GM18508 (cell line): ENCODE measurements around the gene USP24.
"Not testable (repeated sequence)": the region's sequence is repeated elsewhere in the genome, so short reads cannot be mapped to it uniquely, and the experiment has no call there.

Experiments
- ATAC-seq: cut with Tn5 transposase; IDR thresholded peaks from one replicate; pipeline ENCODE4 v1.9.1; 2021; ENCODE audit warnings: moderate number of reproducible peaks; ENCODE audit not compliant: insufficient read depth, unreplicated experiment

USP24 gene

DNA sequence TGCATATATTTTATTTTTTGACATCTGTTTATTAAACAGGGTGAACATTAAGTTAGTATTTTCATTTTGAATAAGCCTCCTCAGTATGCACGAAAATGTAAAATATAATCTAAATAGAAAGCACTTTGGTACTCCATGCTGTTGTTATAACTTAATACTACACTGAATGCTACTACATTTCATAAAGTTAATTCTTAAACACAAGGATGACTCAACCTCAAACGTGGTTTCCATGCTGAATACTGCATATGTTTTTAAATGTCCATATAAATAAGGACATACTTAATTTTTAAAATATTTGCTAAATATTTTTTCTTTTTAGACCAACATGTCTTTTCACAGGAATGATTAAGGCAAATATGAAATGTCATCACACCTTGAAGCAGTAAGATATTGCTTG lies 83.9 kb downstream of the USP24 start:
- no peak for ATAC-seq

DNA sequence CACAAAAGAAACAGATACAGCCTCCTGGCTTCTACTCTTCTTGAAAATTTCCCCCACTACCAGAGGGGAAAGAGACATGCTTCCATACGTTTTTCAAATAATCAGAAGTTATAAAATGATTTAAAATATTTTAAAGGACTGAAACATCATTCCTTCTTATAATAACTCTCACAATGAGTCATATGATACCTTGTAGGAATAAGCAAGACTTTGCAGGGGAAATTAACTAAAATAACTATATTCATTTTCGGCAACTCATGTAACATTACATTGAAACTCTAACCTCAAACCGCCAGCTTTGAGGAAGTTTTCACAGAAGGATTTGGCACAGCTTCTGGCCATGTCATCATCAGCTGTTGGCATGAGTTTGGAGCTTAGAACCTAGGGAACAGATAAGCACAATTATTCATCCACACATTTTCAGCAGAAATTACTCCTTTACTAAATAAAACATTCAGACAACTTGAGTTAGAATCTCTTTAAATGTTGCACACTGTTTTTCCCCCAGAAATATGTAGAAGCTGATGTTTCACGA lies 85.9 kb downstream of the USP24 start:
- ATAC-seq: no peak

DNA sequence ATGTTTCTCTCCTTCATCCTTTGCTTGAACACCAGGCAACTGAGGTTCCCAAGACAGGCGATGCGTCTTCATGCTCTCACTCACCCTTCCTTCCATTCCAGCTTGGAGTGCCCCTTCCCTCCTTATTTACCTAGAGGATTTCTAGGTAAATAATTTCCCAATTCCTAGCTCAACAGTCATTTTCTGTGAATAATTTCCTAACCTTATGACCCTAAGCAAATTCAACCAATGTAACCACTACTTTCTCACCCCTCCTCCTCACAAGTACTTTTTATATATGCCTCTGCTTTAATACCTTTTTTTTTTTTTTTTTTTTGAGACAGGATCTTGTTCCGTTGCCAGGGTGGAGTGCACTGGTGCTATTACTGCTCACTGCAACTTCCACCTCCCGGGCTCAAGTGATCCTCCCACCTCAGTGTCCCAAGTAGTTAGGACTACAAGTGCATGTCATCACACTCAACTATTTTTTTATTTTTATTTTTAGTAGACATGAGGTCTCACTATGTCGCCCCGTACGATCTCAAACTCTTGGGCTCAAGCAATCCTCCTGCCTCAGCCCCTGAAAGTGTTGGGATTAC lies 86.7 kb downstream of the USP24 start:
- ATAC-seq: no peak

DNA sequence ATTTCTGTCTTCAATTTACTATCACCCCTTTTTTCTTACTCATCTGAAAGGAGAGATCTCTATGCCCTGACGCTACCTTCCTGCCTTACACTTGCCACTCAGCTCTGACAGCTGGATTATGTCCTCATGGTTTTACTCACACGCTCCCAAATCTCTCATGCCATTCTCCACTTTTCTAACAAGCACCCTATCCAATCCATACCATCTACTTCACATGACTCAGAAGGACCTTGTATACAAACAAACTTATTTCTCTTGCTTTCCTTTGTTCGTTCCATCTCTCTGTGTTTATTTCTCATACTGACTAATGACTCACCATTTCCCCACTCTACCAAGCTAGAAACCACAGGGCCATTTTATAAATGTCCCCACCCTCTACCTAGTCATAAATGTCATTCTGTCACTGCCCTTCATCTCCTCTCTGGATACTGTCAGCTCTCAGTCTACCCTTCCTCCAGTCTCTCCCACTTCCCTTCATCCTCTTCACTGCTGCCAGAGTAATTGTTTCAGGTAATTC lies 87.3 kb downstream of the USP24 start:
- ATAC-seq: no peak

DNA sequence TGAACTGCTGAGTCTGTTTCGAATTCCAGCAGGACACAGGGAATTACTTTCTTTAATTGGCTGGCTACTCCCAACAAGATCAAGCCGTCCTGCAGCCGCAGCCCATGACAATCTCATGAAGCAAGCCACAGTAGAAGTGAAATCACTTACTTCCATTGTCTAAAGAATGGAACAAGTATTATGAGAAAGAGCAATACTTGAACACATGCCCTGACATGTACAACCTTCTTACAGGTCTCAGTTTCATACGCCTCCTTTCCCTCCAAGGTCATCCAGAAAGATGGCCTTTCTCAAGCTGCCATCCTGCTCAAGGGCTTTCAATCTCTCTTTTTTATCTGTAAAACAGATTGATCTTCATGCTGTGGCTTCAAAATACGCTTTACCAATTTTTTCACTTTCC lies 90.7 kb downstream of the USP24 start:
- no peak for ATAC-seq

DNA sequence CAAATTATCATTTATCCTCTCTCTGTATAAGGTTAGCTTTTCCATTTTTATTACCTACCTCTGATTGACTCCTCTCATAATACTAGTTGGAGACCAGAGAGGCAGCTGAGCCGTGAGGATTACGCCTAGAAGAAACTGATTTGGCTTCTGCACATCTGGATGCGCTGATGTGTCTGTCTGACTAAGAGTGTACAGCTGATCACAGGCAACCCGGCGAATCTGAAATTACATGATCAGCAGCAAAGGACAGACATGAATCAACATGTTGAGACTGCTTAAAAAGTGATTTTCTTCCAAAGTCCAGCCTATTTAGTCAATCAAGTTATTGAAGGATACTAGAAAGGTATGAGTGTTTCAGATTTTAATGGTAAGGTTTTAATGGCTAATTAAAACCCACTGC lies 94.6 kb downstream of the USP24 start:
- no peak for ATAC-seq

DNA sequence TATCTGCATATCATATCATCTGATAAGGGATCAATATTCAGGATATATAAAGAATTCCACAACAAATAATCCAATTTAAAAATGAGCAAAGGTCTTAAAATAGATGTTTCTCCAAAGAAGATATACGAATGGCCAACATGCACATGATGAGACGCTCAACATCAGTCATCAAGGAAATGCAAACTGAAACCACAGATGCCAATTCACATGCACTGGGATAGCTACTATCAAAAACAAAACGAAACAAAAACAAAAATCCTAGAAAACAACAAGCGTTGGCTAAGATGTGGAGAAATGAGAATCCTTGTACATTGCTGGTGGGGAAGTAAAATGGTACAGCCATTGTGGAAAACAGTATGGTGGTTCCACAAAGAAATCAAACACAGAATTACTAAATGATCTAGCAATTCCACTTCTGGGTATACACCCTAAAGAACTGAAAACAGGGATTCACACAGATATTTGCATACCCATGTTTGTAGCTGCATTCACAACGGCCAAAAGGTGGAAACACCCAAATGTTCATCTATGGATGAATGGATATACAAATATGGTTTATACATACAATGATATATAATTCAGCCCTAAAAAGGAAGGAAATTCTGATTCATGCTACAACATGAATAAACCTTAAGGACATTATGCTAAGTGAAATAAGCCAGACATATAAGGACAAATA lies 96.4 kb downstream of the USP24 start:
- ATAC-seq: no peak

DNA sequence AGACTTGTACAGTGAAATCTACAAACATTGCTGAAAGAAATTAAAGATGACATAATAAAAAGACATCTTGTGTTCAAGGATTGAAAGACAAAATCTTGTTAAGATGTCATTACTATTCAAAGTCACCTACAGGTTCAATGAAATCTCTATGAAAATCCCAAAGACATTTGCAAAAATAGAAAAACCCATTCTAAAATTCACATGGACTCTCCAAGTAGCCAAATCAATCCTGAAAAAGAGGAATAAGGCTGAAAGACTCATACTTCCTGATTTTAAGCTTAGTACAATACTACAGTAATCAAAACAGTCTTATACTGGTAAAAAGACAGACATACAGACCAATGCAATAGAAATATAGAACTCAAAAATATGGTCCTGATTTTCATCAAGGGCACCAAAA lies 97.2 kb downstream of the USP24 start:
- ATAC-seq: no peak

DNA sequence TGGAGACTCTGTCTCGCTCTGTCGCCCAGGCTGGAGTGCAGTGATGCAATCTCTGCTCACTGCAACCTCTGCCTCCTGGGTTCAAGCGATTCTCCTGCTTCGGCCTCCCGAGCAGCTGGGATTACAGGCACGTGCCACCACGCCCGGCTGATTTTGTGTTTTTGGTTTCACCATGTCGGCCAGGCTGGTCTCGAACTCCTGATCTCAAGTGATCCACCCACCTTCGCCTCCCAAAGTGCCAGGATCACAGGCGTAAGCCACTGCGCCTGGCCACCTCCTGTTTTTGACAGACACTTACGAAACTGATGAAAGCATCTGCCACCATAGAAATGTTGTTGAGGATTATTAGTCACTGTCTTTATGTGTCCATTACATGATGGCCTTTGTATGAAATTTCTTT lies 106.2 kb downstream of the USP24 start:
- not testable (repeated sequence) for ATAC-seq

DNA sequence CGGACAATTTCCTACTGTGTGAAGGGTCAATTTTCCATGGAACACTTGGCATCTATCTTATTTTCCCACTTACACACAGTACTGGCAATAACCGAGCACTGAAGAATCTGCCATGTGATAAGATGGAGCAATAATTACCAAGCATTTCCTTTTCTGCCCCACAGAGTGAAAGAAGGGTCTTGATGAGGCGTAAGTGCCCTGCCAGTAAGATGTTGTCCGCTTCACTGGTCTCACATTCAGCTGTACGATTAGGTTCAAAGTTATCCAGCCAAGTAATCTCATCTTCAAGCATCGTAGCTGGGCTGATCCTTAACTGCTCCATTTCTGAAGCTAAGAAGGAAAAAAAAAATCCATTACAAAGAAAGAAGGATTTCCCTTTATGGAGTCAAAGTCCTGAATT lies 108.1 kb downstream of the USP24 start:
- no peak for ATAC-seq

DNA sequence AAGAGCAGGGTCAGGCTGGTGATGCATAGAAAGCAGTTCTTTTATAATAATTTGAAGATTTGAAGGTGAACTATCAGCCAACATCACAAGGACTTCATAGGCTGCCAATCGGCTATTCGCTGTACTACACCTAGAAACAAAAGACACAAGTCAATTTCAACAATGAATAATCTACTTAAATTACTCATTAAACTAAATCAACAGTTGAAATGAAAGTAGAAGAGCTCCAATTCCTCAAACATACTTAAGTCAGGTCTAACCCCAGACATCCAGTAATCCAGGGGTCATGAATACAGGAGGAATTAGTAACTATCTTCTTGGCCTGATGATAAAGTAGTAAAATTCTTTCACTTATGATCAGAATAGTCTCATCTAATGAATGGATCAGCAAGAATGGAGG lies 111.3 kb downstream of the USP24 start:
- ATAC-seq: no peak

DNA sequence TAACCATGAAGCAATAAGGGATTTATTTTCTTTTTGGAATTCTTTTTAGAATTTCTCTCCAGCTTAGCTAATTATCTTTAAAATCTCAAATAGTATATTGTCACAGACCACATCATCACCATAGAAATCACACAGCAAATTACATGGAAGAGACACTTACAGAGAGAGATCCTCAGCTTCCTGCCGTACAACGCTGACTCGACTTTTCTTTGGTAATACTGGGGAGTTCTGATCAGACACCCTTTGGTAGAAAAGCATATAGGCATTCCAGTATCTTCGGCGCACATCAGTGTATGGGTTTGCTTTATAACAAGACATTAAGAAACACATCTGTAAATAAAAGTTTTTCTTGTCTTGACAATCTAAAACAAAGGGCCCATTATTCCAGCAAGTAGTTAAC lies 120.1 kb downstream of the USP24 start:
- no peak for ATAC-seq

DNA sequence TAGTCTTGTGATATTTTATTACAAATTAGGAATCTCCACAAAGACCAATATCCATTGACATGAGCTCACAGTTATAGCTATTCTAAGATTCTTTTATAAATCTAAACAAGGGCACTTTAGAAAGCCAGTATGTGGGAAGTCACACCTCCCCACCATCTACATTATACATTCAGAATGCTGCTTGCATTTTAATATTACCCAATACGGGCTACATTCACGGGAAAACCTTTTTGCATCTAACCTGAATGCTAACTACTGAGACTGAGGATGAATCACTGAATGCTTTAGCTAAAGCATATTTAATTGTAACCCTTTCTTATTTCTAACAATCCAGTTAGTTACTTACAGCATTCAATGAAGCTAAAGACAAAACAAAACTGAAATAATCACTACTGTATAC lies 122.7 kb downstream of the USP24 start:
- no peak for ATAC-seq

DNA sequence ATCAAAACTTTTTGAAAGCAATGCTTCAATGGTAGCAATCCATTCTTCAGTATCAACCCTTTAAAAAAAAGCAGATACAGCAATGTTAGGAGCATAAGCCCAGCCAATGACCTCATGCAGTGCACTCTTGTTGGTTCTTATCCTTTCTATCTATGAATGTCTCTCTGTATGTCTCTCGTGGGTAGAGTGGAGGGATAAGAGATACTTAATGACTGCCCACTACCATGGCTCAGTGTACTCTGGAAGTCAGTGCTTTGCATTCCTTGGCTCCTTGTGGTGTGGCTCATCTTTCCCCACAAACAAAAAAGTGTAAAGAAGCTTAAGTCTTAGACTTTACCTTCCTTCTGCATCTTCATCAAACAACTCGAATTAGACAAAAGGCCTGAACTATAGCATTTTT lies 125.5 kb downstream of the USP24 start:
- ATAC-seq: no peak

DNA sequence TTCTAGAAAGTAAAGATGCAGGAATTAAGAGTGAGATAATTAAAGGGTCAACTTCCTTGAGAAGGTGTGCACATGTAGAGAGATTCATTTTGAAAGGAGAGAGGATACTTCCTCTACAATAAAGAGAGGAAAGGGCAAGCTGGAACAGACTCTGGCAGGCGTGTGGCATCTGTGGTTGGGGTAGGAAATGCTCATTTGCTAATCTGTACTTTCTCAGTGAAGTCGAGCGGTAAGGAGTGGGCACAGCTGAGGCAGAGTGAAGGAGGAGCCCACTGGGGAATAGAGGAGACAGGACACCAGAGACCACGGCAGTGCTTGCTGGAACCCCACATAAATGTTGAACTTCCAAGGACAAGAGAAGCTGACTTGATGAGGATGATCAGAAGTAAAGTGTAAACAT lies 126.8 kb downstream of the USP24 start:
- ATAC-seq: no peak

DNA sequence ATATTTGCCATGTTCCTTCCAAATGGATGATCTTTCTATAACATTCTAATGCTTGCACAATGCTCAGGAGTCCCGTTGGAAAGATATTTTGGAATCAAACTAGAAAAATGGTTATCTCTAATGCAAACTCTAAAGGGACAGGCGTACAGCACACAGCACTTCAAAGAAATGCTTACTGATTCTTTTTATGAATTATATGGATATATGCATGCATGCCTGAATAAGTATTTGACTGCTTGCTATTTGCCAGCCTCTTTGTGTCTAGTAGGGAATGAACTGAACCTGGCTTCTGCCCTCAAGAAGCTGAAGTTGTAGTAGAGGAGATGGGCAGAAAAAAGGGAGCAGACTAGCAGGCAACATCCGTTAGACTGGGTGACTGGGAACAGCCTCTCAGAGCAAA lies 127.7 kb downstream of the USP24 start:
- no peak for ATAC-seq

DNA sequence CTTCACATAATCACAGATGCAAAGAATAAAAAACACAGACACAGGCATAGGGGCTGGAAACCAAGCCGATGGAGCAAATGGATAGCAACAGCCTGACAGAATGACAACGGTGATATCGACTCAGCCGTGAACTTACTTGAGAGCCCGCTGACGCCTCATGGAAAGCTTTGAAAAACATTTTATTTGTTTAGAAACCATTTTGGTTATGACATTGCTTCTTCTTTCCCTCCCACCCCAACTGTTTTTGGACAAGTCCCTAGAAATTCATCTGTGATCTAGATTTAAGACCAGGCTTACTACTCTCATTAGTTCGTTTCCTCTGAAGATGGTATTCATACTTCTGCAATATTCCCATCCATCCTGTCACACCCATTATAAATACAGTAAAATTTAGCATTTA lies 130.9 kb downstream of the USP24 start:
- no peak for ATAC-seq

DNA sequence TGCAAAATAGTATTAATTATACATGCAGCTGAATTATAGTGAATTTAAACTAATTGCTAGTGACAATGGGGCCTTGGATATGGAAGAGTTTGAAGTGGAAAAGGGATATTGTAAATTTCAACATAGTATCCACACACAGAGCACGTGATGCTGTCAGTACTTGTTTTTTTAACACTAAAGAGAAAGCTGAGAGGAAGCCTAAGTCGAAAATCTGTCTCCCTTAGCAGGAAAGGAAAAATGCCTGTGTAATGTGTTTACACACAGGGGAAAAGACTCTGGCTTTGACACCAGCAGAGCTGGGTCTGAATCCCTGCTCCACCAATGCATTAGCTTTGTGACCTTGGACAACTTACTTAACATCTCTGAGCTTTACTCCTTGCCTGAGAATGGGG lies 133.3 kb downstream of the USP24 start:
- no peak for ATAC-seq

DNA sequence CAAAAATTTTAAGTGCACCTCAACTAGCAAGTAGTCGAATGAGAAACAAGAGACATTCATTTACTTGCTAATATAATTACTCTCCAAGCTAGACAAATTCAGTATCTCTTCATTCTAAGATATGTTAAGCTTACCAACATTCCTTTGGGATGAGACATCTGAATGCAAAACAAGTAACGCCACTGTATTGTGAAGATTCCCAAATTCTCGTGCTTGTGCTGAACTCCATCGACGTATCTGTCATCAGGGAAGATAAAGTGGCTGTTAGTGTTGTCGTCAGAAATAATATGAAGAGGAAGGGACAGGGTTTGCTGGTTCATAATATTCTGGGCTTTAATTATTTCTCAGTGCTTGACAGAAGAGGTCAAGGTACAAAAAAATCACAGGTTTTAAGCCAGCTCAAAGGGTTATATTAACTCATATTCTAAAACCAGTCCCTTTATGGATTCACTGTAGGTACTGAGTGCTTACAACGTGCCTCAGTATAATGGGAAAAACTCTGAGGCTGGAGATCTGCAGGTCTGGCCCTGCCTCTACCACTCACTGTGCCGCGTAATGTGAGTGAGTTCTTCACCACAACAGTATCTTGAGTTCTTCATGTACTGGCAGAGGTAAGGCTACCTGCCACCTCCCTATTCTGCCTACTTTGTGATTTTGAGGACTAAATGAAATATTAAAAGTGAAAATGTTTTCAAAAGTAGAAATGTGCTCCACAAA lies 133.8 kb downstream of the USP24 start:
- no peak for ATAC-seq

DNA sequence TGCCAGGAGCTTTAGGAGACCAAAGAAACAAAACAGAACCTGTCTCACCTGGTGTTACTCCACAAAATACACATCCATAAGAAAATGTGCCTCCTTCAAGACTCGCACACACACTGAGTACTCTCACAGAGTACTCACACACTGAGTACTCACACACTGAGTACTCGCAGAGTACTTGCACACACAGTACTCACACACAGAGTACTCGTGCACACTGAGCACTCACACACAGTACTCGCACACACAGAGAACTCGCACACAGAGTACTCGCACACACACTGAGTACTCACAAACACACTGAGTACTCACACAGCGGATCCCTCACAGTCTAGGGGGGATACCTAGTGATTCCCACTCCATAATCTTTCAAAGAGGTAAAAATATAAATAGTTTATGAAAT lies 135.5 kb downstream of the USP24 start:
- no peak for ATAC-seq

DNA sequence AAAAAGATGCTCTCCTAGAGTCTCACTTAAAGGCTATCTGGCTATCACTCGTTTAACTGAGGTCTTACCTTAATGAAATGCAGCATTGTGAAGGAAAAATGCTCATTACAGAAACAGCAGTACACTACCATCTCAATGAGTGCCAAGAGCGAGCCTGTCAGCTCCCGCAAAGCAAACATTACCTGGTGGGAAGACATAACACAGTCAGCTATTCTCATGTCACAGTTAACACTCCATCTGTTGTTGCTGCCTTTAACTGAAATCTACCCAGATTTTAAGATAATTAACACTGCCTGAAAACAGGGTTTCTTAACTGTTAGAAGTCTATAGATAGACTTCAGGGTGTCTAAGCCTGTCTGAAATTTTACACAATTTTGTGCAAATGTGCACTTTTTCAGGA lies 136.7 kb downstream of the USP24 start:
- no peak for ATAC-seq
